Activated naive CD4-positive, alpha-beta T cell treated with anti-CD3 and anti-CD28 coated beads, Interleukin-2, amount 50 U/mL, for 16 hours (primary cell): ENCODE results near the gene IL18.
"Not testable (repeated sequence)": the region's sequence is repeated elsewhere in the genome, so short reads cannot be mapped to it uniquely, and the experiment has no call there.

Experiments
- DNase-seq: peaks from one replicate; pipeline ENCODE4 v3.0.0-alpha.2; 2020

IL18 gene

GRCh38 chr11:112163875-112164685 is at the start of gene IL18:
Gene IL18, minus strand, starts transcription at chr11:112164094. Its CDS starts 9,041 bp downstream, at chr11:112155053.
- no peak for DNase-seq

- no peak for DNase-seq
These were observed 48.8 kb upstream of the IL18 start for GRCh38 chr11:112212710-112213109.

DNA sequence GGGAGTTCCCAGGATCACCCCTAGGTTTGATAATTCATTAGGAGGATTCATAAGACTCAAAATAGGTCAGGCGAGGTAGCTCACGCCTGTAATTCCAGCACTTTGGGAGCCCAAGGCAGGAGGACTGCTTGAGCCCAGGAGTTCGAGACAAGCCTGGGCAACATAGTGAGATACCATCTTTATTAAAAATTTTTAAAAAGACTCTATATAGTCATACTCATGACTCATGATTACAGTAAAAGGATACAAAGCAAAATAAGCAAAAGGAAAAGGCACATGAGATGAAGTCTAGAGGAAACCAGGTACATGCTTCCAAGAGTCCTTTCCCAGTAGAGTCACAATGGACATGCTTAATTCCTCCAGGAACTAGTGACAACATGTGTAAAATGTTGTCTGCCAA is 48.4 kb upstream of the IL18 start:
- no peak for DNase-seq

GRCh38 chr11:112211536-112211935 is 47.6 kb upstream of the IL18 start:
- no peak for DNase-seq

- no peak for DNase-seq
These were observed 47.0 kb upstream of the IL18 start for GRCh38 chr11:112210890-112211289.

DNA sequence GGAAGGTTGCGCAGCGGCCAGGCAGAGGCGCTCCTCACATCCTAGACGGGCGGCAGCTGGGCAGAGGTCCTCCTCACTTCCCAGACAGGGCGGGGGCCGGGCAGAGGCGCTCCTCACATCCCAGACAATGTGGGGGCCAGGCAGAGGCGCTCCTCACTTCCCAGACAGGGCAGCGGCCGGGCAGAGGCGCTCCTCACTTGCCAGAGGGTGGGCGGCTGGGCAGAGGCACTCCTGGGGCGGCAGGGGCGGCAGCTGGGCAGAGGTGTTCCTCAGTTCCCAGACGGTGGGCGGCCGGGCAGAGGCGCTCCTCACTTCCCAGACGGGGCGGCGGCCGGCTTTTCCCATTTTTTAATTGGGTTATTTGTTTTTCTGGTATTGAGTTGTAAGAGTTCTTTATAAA is 42.2 kb upstream of the IL18 start:
- no peak for DNase-seq

DNA sequence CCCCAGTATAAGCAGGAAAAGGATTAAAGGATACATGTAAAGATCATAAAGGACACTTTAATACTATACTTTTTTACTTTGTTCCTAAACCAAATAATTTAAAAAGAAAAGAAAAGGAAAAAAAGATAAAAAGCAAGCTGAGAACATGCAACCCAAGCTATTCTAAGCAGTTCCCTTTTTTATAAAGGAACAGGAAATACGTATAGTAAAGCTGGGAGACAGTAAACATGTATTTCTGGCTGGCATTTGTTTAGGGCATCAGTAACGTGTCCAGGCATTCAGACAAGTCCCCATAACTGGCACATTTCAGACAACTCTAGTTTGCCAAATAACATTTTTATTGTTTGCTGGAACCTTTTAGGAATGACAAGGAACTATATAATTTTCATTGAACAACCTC is 36.4 kb upstream of the IL18 start:
- DNase-seq, result no peak

DNA sequence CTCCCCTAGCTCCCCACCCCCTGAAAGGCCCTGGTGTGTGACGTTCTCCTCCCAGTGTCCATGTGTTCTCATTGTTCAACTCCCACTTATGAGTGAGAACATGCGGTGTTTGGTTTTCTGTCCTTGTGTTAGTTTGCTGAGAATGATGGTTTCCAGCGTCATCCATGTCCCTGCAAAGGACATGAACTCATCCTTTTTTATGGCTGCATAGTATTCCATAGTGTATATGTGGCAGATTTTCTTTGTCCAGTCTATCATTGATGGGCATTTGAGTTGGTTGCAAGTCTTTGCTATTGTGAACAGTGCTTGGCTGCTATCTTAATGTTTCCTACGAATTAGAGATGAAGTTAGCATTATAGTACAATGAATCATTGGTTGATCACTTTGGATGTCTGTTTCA is 35.2 kb upstream of the IL18 start:
- not testable (repeated sequence) for DNase-seq

- DNase-seq, result no peak
These were observed 32.7 kb upstream of the IL18 start for GRCh38 chr11:112196519-112197087.

DNA sequence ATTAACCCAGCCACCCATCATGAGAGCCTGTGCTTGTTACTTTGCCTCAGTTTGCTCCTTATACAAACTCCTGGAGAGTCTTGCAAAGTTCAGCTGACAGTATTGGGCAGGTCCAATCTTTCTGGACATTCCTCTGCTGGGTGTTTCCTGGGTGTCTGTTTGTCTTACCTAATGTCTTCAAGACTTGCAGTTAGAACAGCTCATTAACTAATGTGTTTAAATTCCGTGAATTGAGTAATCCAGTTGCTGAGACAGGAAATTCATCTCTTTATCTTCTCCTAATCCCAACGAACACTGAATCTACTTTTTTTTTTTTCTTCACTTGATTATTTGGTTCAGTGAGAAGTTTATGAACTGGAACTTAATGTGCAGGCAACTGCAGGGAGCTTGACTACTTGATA is 32.1 kb upstream of the IL18 start:
- no peak for DNase-seq

DNA sequence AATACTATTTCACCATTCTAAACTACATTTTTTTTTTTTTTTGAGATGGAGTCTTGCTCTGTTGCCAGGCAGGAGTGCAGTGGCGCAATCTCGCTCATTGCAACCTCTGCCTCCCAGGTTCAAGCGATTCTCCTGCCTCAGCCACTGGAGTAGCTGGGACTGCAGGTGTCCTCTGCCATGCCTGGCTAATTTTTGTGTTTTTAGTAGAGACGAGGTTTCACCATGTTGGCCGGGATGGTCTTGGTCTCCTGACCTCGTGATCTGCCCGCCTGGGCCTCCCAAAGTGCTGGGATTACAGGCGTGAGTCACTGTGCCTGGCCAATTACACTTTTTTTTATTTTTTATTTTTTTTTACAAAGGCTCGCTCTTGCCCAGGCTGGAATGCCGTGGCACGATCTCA is 31.2 kb upstream of the IL18 start:
- DNase-seq, result not testable (repeated sequence)

DNA sequence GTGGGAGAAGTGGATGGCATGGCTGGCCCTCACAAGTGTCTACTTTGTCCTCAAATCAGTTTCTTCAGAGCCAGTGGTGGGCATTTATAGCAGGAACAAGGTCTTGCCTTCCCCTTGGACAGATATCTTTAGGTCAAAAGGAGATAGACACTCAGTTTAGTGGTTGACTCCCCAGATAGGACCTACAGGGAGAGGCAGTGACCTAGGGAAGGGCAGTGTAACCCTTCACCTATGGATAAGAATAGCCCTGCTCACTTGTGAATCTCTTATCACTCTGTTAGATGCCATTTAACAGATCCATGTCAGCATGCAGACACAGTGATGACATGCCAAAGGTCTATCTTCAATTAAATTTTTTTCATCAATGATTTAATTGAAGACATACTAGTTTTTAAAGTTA is 22.4 kb upstream of the IL18 start:
- no peak for DNase-seq

DNA sequence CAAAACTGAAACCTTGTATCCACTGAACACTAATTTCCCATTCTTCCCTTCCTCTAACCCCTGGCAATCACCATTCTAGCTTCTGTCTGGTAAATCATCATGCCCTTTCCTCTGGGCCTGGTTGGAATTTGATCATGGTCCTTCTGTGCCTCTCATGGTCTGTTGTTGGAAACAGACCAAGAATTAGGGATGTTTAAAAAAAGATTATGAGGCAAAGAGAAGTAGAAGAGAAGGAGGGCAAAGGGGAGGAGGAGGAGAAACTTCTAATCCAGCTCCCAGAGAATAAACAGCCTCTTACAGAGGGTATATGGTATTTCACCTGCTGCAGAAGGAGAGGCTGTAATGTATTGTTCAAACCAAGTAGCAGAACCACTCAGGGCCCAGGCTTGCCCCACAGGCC is 22.0 kb upstream of the IL18 start:
- no peak for DNase-seq

DNA sequence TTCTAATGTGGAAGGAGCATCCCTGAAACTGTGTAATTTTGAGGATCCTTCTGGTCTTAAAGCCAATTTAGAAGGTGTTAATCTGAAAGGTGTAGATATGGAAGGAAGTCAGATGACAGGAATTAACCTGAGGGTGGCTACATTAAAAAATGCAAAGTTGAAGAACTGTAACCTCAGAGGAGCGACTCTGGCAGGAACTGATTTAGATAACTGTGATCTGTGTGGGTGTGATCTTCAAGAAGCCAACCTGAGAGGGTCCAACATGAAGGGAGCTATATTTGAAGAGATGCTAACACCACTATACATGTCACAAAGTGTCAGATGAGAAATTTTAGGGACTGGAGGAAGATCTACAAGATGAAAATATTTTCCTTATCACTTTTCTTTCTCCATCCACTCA is 19.0 kb upstream of the IL18 start:
- DNase-seq, result no peak

GRCh38 chr11:112179601-112180000 is 15.7 kb upstream of the IL18 start:
- DNase-seq, result no peak

DNA sequence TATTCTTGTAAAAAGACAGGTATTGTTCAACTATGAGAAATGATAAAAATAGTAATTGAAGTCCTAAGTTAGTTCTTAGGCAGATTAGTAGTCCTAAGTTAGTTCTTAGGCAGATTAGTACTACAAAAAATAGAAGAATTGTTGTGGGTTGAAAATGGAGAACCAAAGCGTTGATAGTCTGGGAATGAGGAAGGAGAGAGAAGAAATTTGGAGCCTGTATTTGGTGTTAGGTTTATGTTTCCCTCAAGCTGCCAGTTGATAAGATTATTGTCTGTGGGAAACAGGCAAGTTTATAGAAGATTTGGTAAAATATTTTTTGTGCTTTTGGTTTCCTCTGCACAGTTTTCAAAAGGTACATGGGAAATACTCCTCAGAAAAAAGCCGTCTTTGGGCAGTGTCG is 15.0 kb upstream of the IL18 start:
- DNase-seq, result no peak

- DNase-seq, result no peak
These were observed 14.5 kb upstream of the IL18 start for GRCh38 chr11:112178428-112178827.

DNA sequence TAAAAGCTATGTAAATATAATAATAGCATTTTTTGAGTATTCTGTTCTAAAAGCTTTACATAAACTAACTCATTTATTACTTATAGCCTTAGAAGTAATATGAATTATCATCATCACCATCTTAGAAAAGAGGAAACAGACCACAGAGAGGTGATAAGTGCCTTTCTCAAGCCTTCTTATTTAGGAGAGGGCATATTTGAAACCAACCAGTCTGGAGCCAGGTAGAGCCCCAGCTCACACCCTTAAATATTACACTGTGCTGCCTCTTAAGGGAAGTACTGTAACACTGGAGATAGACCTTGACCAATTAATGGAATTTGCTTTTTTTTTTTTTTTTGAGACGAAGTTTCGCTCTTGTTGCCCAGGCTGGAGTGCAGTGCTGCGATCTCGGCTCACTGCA is 13.7 kb upstream of the IL18 start:
- DNase-seq, result no peak

DNA sequence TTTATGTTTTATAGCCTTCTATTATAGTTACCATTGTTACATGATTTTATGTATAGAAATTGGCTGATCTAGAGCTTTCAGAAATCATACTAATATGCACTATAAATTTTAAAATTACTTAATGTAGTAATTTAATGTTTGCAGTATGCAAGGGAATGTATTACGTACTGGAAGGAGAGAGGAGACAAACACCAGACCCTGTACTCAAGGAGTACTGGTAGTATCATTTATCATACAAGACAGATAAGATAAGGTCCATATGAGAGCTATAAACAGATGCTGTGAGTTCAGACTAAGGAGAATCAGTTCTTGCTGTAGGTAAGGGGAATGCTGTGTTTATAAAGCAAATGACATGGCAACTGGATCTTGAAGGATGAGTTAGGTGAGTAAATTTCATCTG is 12.2 kb upstream of the IL18 start:
- DNase-seq, result no peak

DNA sequence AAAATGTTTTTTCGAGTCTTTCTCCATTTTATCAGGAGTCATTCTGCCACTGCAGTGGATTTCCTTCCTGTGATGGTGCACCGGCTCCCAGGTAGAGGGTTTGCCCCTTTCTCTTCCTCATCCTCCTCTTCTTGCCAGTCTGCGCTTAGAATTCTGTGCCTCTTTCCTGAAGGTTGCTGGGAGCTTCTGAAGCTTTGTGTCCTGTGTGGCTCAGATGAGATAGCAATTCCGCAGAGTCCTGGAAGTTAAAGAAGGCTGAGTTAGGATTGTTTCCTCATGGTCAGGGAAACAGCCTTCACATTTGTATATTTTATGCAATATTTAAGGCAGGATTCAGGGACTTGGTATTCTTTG is 11.7 kb upstream of the IL18 start:
- no peak for DNase-seq

DNA sequence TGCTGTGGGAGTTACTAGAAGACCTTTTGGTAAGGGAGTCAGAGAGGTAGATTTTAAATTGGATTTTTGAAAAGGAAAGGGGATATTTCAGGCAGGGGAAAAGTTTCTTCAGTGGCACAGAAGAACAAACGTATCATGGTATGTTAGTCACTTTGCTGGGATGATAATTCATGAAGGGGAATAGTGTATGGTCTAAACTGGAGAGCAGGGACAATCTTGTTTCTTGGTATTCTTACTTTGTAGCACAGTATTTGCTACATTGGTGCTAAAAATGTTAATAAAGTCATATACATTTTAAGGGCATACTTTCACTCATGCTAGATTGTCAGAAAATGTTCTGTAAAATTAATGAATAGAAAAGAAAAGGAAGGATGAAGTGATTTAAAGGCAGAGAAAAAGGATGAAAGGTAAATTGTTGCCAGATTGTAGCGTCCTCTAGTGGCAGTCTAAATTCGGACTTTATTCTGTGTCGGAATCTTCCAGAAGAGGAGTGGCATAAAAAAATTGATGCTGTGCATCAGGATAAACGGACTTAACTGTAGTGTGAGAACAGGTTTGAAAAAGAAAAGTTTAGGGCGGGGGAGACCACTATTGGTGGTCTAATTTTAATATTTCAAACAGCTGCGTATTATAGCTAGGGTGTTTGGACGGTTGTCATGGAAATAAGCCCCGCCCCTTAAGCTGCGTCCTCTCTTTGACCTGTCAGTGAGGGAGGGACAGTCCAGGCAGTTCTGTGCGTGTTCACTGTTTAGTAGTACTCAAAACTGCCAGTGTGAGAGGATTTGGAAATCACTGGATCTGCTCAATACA is 11.1 kb upstream of the IL18 start, which contains the start of gene BCO2:
Gene BCO2 (plus strand): TSS at position 724 of the 810 bp plus-strand sequence. CDS start 90 bp downstream, outside the sequence.
- DNase-seq, result no peak

DNA sequence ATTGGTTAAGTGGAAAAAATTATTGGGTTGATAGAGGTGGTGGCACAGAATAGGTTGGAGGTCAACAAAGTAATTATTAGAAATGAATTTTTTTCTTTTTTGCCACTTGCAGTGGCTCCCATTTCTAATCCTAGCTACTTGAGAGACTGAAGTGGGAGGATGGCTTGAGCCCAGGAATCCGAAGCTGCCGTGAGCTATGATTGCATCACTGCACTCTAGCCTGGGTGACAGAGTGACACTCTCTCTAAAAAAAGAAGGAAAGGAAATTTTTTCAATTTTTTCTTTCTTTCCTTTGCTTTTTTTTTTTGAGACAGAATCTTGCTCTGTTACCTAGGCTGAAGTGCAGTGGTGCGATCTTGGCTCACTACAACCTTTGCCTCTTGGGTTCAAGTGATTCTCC is 9.3 kb upstream of the IL18 start:
- DNase-seq, result no peak

GRCh38 chr11:112172362-112172994 is 8.6 kb upstream of the IL18 start:
- no peak for DNase-seq
